ENCODE results near the gene ROR2.

DNA sequence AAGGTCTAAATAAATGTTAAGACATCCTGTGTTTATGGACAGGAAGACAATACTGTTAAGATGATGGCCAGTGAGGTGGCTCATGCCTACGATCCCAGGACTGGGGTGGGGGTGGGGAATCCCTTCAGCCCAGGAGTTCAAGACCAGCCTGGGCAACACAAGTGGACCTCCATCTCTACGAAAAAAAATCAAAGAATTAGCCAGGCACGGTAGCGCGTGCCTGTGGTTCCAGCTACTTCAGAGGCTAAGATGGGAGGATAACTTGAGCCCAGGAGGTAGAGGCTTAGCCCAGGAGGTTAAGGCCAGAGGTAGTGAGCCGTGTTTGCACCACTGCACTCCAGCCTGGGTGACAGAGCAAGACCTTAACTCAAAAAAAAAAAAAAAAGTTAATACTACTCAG lies 5.3 kb downstream of the ROR2 start:
- TF ChIP-seq, protein P1, sequence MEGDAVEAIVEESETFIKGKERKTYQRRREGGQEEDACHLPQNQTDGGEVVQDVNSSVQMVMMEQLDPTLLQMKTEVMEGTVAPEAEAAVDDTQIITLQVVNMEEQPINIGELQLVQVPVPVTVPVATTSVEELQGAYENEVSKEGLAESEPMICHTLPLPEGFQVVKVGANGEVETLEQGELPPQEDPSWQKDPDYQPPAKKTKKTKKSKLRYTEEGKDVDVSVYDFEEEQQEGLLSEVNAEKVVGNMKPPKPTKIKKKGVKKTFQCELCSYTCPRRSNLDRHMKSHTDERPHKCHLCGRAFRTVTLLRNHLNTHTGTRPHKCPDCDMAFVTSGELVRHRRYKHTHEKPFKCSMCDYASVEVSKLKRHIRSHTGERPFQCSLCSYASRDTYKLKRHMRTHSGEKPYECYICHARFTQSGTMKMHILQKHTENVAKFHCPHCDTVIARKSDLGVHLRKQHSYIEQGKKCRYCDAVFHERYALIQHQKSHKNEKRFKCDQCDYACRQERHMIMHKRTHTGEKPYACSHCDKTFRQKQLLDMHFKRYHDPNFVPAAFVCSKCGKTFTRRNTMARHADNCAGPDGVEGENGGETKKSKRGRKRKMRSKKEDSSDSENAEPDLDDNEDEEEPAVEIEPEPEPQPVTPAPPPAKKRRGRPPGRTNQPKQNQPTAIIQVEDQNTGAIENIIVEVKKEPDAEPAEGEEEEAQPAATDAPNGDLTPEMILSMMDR (IDR thresholded peaks at IDR 0.05; ENCODE audit: insufficient read depth, low read length, poor library complexity, severe bottlenecking) = no peak
- no peak for TF ChIP-seq EZH2phosphoT487 (conservative IDR thresholded peaks at IDR 0.05; ENCODE audit: low read length)
